Fibroblast of skin of right biceps (primary cell): ENCODE measurements around the gene CD1D.
"Not testable (repeated sequence)": the region's sequence is repeated elsewhere in the genome, so short reads cannot be mapped to it uniquely, and the experiment has no call there.

Experiments
- DNase-seq: peaks from one replicate; pipeline ENCODE4 v3.0.0-alpha.2; 2013

Gene CD1D

GRCh38 chr1:158176849-158177699 is 3.6 kb upstream of the CD1D start:
- DNase-seq = not testable (repeated sequence)

- DNase-seq = peak; percentile 63
Observed at GRCh38 chr1:158177700-158178450, 2.8 kb upstream of the CD1D start.

- DNase-seq = no peak
Observed at GRCh38 chr1:158179301-158180041, 1.2 kb upstream of the CD1D start.

- no peak for DNase-seq
Observed at GRCh38 chr1:158181577-158181922, 855 bp downstream of the CD1D start.

- no peak for DNase-seq
Observed at GRCh38 chr1:158185770-158186169, 5.1 kb downstream of the CD1D start.

- DNase-seq = no peak
Observed at GRCh38 chr1:158186180-158186579, 5.5 kb downstream of the CD1D start.

- DNase-seq = no peak
Observed at GRCh38 chr1:158188611-158189010, 7.9 kb downstream of the CD1D start.

- DNase-seq = no peak
Observed at GRCh38 chr1:158189624-158190023, 8.9 kb downstream of the CD1D start.

GRCh38 chr1:158191299-158191698 is 10.6 kb downstream of the CD1D start:
- no peak for DNase-seq

- no peak for DNase-seq
Observed at GRCh38 chr1:158196461-158196860, 15.8 kb downstream of the CD1D start.

GRCh38 chr1:158199849-158200248 is 19.2 kb downstream of the CD1D start:
- no peak for DNase-seq

GRCh38 chr1:158200527-158200926 is 19.8 kb downstream of the CD1D start:
- no peak for DNase-seq

- peak; percentile 63 for DNase-seq
Observed at GRCh38 chr1:158203693-158204457, 23.2 kb downstream of the CD1D start.

GRCh38 chr1:158204458-158204827 is 23.7 kb downstream of the CD1D start:
- no peak for DNase-seq

GRCh38 chr1:158208586-158209116 is 28.0 kb downstream of the CD1D start:
- DNase-seq = no peak

- no peak for DNase-seq
Observed at GRCh38 chr1:158212320-158212719, 31.6 kb downstream of the CD1D start.

- DNase-seq = not testable (repeated sequence)
Observed at GRCh38 chr1:158223445-158223844, 42.8 kb downstream of the CD1D start.

- DNase-seq = no peak
Observed at GRCh38 chr1:158227904-158228623, 47.4 kb downstream of the CD1D start.
